Uterus (tissue), 4 donors: Measurements from ENCODE around the gene RASSF8. TPM values are rescaled to one million over a fixed set of nuclear protein-coding genes. Genes with fewer than 3 reads are reported as not detected.
A peak's percentile ranks its signal among the peaks of the same experiment; 100 is the strongest.

Source experiments
- DNase-seq, 2 donors: peaks; one replicate each; pipeline ENCODE4 v3.0.0-alpha.2; 2019 to 2020
- H3K27ac ChIP-seq, 2 donors: fragments of 200-600 bp; sonication (generic); 1 replicate in 1 of 2; 2 replicates in 1 of 2; pipeline ENCODE4 v1.5.1; 2016 to 2018
- H3K27me3 ChIP-seq, 2 donors: fragments of 200-600 bp; sonication (generic); one replicate each; pipeline ENCODE4 v1.5.1; 2018 to 2019; ENCODE audit warnings: control low read depth in 1 of 2
- H3K36me3 ChIP-seq, 2 donors: fragments of 200-600 bp; sonication (generic); one replicate each; pipeline ENCODE4 v1.5.1; 2019; ENCODE audit warnings: control low read depth in 1 of 2
- H3K4me1 ChIP-seq, 2 donors: fragments of 200-600 bp; sonication (generic); one replicate each; pipeline ENCODE4 v1.5.1; 2018 to 2019; ENCODE audit warnings: control low read depth in 1 of 2
- H3K4me3 ChIP-seq, 2 donors: fragments of 200-600 bp; sonication (generic); 1 replicate in 1 of 2; 2 replicates in 1 of 2; pipeline ENCODE4 v1.5.1; 2018 to 2019; ENCODE audit warnings: mild to moderate bottlenecking in 1 of 2
- H3K9me3 ChIP-seq, 2 donors: fragments of 200-600 bp; sonication (generic); one replicate each; pipeline ENCODE4 v1.5.1; 2019; ENCODE audit warnings: control low read depth in 1 of 2
- CTCF ChIP-seq, 4 experiments: fragments of 200-600 bp in 2 of 4; fragments of 450-650 bp in 2 of 4; sonication (generic) in 2 of 4; IDR thresholded peaks; one replicate each; pipeline ENCODE4 v1.5.1; 2016 to 2019; ENCODE audit warnings: antibody characterized with exemption in 4 of 4, mild to moderate bottlenecking in 2 of 4, moderate library complexity in 1 of 4
- POLR2A ChIP-seq, 2 donors: fragments of 450-650 bp; IDR thresholded peaks; one replicate each; pipeline ENCODE4 v1.6.1; 2016; ENCODE audit warnings: antibody characterized with exemption in 2 of 2, mild to moderate bottlenecking in 1 of 2, moderate library complexity in 1 of 2
- intact Hi-C: fragments of 100-400 bp; cut with DNase I; formaldehyde crosslinking; loops from one replicate; pipeline ENCODE4 v1.15.1; 2023; ENCODE audit warnings: low total_unique reads
- total RNA-seq, 4 donors: library from RNA; depleted of rRNA in 3 of 4; stranded (reverse); fragments of >200 nt in 3 of 4; gene quantifications; one replicate each; pipeline versions ENCODE4 v1.1.0 to v1.2.4, GENCODE V29; 2014 to 2023
- donor health status: DM: yes; HTN: yes; CAD: no.

RASSF8 gene
- total RNA-seq, 4 donors from 2014 or later = 54.1 to 174 (median 119) TPM

DNA sequence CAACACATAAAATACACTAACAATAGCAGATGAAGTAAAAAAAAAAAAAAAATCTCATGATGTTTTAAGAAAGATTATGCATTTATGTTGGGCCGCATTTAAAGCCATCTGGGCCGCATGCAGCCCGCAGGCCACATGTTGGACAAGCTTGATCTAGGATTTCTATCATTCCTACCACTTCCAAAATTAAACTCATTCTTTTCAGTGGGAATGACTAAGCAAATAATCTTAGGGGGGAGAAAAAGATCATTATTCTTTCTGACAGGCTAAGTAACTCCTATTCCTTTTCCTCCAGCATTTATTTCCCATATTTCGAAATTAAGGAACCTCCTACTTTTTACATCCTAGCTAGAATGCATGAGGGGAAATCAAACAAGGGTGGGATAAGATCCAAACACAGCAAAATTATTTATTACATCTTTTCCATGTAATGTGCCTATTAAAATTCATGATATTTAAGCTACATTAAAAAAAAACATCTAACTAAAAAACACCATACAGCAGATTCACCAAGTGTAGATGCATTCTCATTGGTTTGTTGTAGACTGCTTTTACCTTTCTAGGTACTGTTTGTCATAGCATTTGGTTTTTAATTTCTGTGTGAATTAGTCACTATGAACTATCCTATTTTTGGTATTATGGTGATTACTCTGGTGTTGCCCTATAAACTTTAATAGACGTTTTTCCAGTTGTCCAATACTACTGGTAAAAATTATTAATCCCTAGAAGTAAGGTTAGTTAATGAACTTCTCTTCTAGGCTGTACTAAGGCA, 76.1 kb downstream of the RASSF8 start:
- Histone ChIP-seq H3K36me3 (no peaks in the 10 kb centered on the region), H3K9me3 (no peaks in the 10 kb centered on the region), H3K4me3 (no peak overlapping the region), H3K27ac (peak overlapping the region; percentile 39 to 47), H3K27me3 (no peaks in the 10 kb centered on the region), H3K4me1 (peaks cover 0 to 5% of the 10 kb centered on the region in 2 donors)
- DNase-seq = no peak
- TF ChIP-seq POLR2A (IDR thresholded peaks at IDR 0.05) = no peak
- TF ChIP-seq CTCF (IDR thresholded peaks at IDR 0.05) = no peak
- intact Hi-C loops = loop anchor here (10.0 kb wide), 1 partner anchor 80 kb away; the partner anchor contains the start of gene RASSF8

GRCh38 chr12:26036877-26037276, 78.4 kb downstream of the RASSF8 start:
- Histone ChIP-seq H3K4me1 (peaks cover 0 to 5% of the 10 kb centered on the region in 2 donors), H3K27me3 (no peaks in the 10 kb centered on the region), H3K36me3 (no peaks in the 10 kb centered on the region), H3K27ac (no peak overlapping the region), H3K4me3 (no peak overlapping the region), H3K9me3 (no peaks in the 10 kb centered on the region)
- intact Hi-C loops = loop anchor here (10.0 kb wide), 1 partner anchor 82 kb away; the partner anchor contains the start of gene RASSF8
- no peak for DNase-seq
- TF ChIP-seq POLR2A (IDR thresholded peaks at IDR 0.05) = no peak
- TF ChIP-seq CTCF (IDR thresholded peaks at IDR 0.05) = no peak

DNA sequence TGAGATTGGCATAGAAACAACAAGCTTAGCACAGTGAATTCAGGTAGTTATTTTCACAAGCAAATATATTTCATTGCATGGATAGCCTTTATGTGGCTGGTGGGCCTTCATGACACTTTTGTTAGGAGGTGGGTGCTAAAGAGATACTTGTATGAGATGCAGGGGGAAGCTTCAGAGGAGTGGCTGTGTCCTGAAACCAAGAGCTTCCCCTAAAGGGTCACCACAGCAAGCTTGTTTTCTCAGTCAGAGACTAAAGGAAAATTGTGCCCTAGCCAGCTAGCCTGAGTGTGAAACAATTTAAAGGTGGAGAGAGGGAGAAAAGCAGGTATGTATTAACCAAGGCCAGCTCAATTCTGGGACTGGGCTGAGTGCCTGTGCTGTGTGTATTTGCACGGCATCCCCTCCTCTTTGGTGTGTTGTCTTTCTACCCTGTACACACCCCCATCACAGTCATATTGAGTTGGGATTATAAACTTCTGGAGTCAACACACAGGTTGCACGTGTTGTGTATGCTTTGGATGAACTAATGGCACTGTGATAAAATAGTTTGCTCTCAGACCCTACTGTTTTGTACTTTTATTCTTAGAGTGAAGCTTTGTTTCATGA, 79.2 kb downstream of the RASSF8 start:
- no peak for DNase-seq
- TF ChIP-seq POLR2A (IDR thresholded peaks at IDR 0.05) (no peak), CTCF (IDR thresholded peaks at IDR 0.05) (no peak)
- Histone ChIP-seq H3K27ac (no peak overlapping the region), H3K27me3 (no peaks in the 10 kb centered on the region), H3K9me3 (no peaks in the 10 kb centered on the region), H3K36me3 (no peaks in the 10 kb centered on the region), H3K4me3 (no peak overlapping the region), H3K4me1 (peaks cover 0 to 8% of the 10 kb centered on the region in 2 donors)
- intact Hi-C loops = loop anchor here (10.0 kb wide), 1 partner anchor 83 kb away; the partner anchor contains the start of gene RASSF8

DNA sequence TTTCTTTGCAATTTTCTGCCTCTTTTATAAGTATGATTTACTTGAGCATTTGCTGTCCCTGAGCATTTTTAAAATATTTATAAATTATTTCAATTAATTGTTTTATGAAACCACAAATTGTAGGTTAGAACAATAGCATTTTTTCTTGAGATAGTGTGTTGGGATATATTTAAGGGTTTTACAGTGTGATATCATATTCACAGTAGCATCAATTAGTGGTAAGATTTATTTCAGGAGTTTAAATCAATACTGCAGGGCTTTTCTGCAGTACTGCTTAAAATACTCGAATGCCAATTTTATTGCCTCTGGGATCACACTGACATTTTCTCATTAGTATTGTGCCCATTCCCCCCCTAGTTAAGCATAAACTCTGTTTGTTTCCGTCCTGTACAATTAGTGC, 84.2 kb downstream of the RASSF8 start:
- no peak overlapping the region for H3K4me3 ChIP-seq
- no peaks in the 10 kb centered on the region for H3K36me3 ChIP-seq
- no peaks in the 10 kb centered on the region for H3K27me3 ChIP-seq
- DNase-seq = no peak
- H3K4me1 ChIP-seq = peaks cover 0 to 18% of the 10 kb centered on the region in 2 donors
- no peak overlapping the region for H3K27ac ChIP-seq
- H3K9me3 ChIP-seq = no peaks in the 10 kb centered on the region
- intact Hi-C loops = no loop called here
- TF ChIP-seq POLR2A (IDR thresholded peaks at IDR 0.05) (no peak), CTCF (IDR thresholded peaks at IDR 0.05) (no peak)
